Rectal smooth muscle tissue (tissue), 1 donor: ENCODE measurements around the gene RPLP1.

Experiments
- H3K27ac ChIP-seq: one replicate; pipeline ENCODE4 v1.7.0; 2013; ENCODE audit warnings: low read depth, low read length, inconsistent platforms
- H3K27me3 ChIP-seq: one replicate; pipeline ENCODE4 v1.7.0; 2013; ENCODE audit warnings: low read length; ENCODE audit not compliant: control insufficient read depth, insufficient read depth
- H3K36me3 ChIP-seq: one replicate; pipeline ENCODE4 v1.7.0; 2013; ENCODE audit warnings: low read length; ENCODE audit not compliant: control insufficient read depth, insufficient read depth
- H3K4me1 ChIP-seq: one replicate; pipeline ENCODE4 v1.7.0; 2013; ENCODE audit warnings: low read length; ENCODE audit not compliant: control insufficient read depth, insufficient read depth
- H3K4me3 ChIP-seq: one replicate; pipeline ENCODE4 v1.7.0; 2013; ENCODE audit warnings: low read length
- H3K9ac ChIP-seq: one replicate; pipeline ENCODE4 v1.7.0; 2013; ENCODE audit warnings: low read length

The RPLP1 gene

GRCh38 chr15:69496001-69496400 is 43.4 kb downstream of the RPLP1 start:
- H3K27ac ChIP-seq: no peak overlapping the region
- no peaks in the 10 kb centered on the region for H3K36me3 ChIP-seq
- H3K27me3 ChIP-seq: no peaks in the 10 kb centered on the region
- no peak overlapping the region for H3K4me3 ChIP-seq
- H3K4me1 ChIP-seq: no peaks in the 10 kb centered on the region
- H3K9ac ChIP-seq: no peak overlapping the region

GRCh38 chr15:69497076-69497475 is 44.5 kb downstream of the RPLP1 start:
- no peaks in the 10 kb centered on the region for H3K27me3 ChIP-seq
- no peak overlapping the region for H3K4me3 ChIP-seq
- no peak overlapping the region for H3K27ac ChIP-seq
- H3K9ac ChIP-seq: no peak overlapping the region
- H3K36me3 ChIP-seq: no peaks in the 10 kb centered on the region
- H3K4me1 ChIP-seq: no peaks in the 10 kb centered on the region

GRCh38 chr15:69497667-69498066 is 45.0 kb downstream of the RPLP1 start:
- Histone ChIP-seq H3K9ac (no peak overlapping the region), H3K27ac (no peak overlapping the region), H3K4me1 (no peaks in the 10 kb centered on the region), H3K27me3 (no peaks in the 10 kb centered on the region), H3K4me3 (no peak overlapping the region), H3K36me3 (no peaks in the 10 kb centered on the region)

DNA sequence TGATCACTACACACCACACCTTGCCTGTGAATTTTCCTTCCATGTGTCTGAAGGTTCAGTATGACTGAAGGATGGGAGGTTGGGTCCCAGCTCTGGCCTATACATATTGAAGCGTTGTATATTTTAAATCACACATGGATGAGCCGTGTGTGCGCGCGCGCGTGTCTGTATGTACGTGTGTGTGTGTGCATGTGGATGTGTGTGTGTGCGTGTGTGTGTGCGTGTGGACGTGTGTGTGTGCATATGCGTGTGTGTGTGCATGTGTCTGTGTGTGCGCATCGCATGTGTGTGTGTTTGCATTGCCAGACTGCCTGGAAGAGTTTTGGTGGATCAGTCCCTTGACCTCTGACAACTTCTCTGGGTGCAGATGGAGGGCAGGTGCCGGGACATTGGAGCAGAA is 45.7 kb downstream of the RPLP1 start:
- Histone ChIP-seq H3K4me1 (no peaks in the 10 kb centered on the region), H3K36me3 (no peaks in the 10 kb centered on the region), H3K27me3 (no peaks in the 10 kb centered on the region), H3K27ac (no peak overlapping the region), H3K9ac (no peak overlapping the region), H3K4me3 (no peak overlapping the region)

DNA sequence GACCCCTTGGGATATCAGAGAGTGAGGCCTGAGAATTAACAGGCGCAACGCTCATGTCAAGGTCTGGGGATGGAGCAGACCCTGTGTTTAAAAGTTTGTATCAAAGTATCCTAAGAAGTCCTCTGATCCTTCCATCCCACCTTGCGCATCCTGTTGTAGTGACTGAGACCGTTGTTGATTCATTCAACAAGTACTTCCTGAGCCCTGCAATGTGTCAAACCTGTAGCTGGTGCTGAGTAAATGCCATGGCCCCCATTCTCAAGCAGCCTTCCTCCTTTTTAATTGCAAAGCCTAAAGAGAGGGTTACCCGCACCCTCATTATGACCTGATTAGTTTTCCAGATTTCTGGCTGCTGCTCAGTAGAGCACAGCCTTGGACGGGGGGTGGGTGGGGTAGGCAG is 46.4 kb downstream of the RPLP1 start:
- no peaks in the 10 kb centered on the region for H3K36me3 ChIP-seq
- H3K27ac ChIP-seq: no peak overlapping the region
- no peak overlapping the region for H3K9ac ChIP-seq
- H3K27me3 ChIP-seq: no peaks in the 10 kb centered on the region
- no peak overlapping the region for H3K4me3 ChIP-seq
- H3K4me1 ChIP-seq: no peaks in the 10 kb centered on the region

DNA sequence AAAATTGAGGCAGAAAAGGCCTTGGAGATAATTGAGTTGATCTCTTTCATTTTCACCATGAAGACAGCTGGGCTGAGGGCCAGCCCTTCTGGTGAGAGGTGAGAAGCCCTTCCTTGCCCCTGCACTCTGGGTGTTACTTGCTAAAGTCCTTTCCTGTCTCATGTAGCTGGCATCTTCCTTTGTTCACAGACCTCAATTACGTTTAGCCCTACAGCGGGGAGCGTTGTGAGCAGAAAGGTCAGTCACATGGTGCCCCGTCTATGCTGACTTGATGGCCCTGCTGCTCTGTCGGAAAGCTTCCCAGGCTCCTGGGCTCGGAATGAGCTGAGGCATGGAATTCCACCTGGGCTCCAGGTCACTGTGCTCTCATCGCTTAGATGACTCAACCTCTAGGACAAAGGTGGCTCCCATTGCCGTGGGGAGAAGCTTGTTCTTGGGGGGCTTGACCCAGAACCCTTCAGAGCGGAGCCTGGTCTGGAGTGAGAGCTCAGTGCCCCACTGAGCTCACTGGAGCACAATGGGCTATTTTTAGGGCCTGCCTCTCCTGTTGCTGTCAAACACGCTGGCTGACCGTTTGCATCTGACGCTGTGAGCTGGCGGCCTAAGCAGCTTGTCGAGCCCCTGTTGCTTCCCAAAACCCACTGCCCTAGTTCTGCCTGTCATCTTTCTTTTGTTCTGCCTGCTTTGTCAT is 47.0 kb downstream of the RPLP1 start:
- Histone ChIP-seq H3K9ac (no peak overlapping the region), H3K4me3 (no peak overlapping the region), H3K27me3 (no peaks in the 10 kb centered on the region), H3K36me3 (no peaks in the 10 kb centered on the region), H3K27ac (no peak overlapping the region), H3K4me1 (no peaks in the 10 kb centered on the region)

DNA sequence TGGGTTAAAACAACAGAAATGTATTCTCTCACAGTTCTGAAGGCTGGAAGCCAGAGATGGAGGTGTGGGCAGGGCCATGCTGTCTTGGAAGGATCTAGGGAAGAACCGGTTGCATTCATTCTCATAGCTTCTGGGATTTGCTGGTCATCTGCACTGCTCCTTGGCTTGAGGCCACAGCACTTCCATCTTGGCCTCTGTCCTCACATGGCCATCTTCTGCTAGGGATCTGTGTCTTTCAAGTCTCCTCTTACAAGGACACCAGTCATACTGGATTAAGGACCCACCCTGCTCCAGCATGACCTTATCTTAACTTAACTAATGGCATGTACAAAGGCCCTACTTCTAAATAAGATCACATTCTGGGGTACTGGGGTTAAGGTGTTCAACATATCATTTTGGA is 47.7 kb downstream of the RPLP1 start:
- Histone ChIP-seq H3K27me3 (no peaks in the 10 kb centered on the region), H3K4me1 (no peaks in the 10 kb centered on the region), H3K27ac (no peak overlapping the region), H3K9ac (no peak overlapping the region), H3K36me3 (no peaks in the 10 kb centered on the region), H3K4me3 (no peak overlapping the region)

DNA sequence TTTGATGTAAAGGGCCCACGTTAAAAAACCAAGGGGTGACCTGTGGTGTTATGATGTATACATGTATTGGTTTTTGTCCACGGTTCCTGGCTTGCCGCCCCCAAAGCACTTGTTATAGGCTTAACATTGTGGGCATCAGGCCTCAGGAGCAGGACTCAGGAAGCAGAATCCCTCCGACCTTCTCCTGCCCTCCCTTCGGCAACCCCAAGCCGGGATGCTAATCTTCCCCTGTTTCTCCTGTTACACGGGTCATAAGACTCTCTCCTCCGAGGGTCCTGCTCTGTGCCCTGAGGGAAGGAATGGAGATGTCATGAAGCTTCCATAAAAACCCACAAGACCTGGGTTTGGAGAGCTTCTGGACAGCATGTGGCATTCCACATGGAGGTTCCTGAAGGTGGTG is 48.8 kb downstream of the RPLP1 start:
- no peaks in the 10 kb centered on the region for H3K27me3 ChIP-seq
- H3K36me3 ChIP-seq: no peaks in the 10 kb centered on the region
- no peak overlapping the region for H3K9ac ChIP-seq
- no peak overlapping the region for H3K27ac ChIP-seq
- H3K4me3 ChIP-seq: no peak overlapping the region
- H3K4me1 ChIP-seq: no peaks in the 10 kb centered on the region

DNA sequence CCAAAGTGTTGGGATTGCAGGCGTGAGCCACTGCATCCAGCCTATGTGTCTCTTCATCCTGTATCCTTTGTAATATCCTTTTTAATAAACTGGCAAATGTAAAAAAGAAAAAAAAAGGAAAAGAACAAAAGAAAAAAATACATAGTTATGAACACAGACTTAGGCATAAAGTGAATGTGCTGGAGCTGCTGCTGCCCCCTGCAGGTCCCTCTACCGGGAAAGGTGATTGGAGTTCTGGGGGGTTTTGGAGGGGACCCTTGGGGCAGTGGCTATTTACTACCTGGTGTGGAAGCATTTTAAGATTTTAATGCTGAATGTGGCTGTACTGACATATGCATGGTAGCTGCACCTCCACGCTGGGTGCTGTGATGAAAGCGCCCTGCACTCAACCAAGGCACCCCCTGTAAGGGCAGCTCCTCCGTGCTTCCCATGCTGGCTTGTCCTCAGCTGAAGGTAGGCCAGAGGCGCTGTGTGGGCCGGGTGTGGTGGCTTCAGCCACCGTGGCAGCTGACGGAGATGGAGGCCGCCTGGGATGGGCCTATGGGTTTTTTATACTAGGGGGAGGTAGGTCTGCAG is 49.9 kb downstream of the RPLP1 start:
- no peak overlapping the region for H3K4me3 ChIP-seq
- H3K36me3 ChIP-seq: no peaks in the 10 kb centered on the region
- H3K9ac ChIP-seq: no peak overlapping the region

GRCh38 chr15:69504352-69505040 is 51.9 kb downstream of the RPLP1 start:
- H3K4me3 ChIP-seq: no peak overlapping the region
- no peaks in the 10 kb centered on the region for H3K27me3 ChIP-seq
- H3K9ac ChIP-seq: no peak overlapping the region
- peak overlapping the region; percentile 10 for H3K27ac ChIP-seq
- H3K4me1 ChIP-seq: no peaks in the 10 kb centered on the region
- no peaks in the 10 kb centered on the region for H3K36me3 ChIP-seq

More for the DNA sequence above, 49.9 kb downstream of the RPLP1 start:
- H3K27me3 ChIP-seq: no peaks in the 10 kb centered on the region
- no peaks in the 10 kb centered on the region for H3K4me1 ChIP-seq
- no peak overlapping the region for H3K27ac ChIP-seq
